ENCODE results near the gene DBNDD2. TPM values are rescaled to one million over a fixed set of nuclear protein-coding genes. Genes with fewer than 3 reads are reported as not detected.

Gene DBNDD2
- total and polyA plus RNA-seq, 9 donors = 7.3 to 27.3 (median 20.2) TPM

- Histone ChIP-seq H3K36me3 (ENCODE audit: control insufficient read depth, insufficient read depth, low read length) (peaks cover 32% of the 10 kb centered on the region), H3K27ac (ENCODE audit: low read length) (no peak overlapping the region), H3K27me3 (ENCODE audit: control insufficient read depth, insufficient read depth, low read length) (no peaks in the 10 kb centered on the region), H3K4me3 (ENCODE audit: low read length) (no peak overlapping the region), H3K9me3 (replicated peaks; ENCODE audit: control insufficient read depth, low read depth, low read length) (no peaks in the 10 kb centered on the region), H3K4me1 (ENCODE audit: control insufficient read depth, insufficient read depth, low read length) (peaks cover 10% of the 10 kb centered on the region)
- no peak for DNase-seq
- 100% methylated on average over 1 of the region's 1 CpG for WGBS (ENCODE audit: insufficient coverage)
Measured at GRCh38 chr20:45366192-45366591, 41.9 kb upstream of the DBNDD2 start.

DNA sequence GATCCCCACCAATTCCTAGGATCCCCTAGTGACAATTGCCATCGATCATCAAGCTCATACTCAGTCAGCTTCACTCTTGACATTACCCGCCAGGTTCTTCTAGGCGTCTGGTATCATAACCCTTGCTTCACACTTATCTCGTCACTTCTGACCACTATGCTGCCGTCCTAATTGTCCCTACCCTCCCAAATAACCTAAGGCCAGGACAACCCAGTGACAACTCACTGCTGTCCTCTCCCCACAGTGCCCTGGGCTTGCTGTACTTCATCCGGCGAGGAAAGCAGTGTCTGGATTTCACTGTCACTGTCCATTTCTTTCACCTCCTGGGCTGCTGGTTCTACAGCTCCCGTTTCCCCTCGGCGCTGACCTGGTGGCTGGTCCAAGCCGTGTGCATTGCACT lies 41.5 kb upstream of the DBNDD2 start:
- Histone ChIP-seq H3K27me3 (ENCODE audit: control insufficient read depth, insufficient read depth, low read length) (no peaks in the 10 kb centered on the region), H3K36me3 (ENCODE audit: control insufficient read depth, insufficient read depth, low read length) (peaks cover 32% of the 10 kb centered on the region), H3K27ac (ENCODE audit: low read length) (no peak overlapping the region), H3K4me3 (ENCODE audit: low read length) (no peak overlapping the region), H3K9me3 (replicated peaks; ENCODE audit: control insufficient read depth, low read depth, low read length) (no peaks in the 10 kb centered on the region), H3K4me1 (ENCODE audit: control insufficient read depth, insufficient read depth, low read length) (peaks cover 10% of the 10 kb centered on the region)
- WGBS (ENCODE audit: insufficient coverage) = 86% methylated on average over 11 of the region's 11 CpGs
- DNase-seq = no peak

GRCh38 chr20:45367126-45367525 lies 41.0 kb upstream of the DBNDD2 start:
- no peak for DNase-seq
- H3K27ac ChIP-seq (ENCODE audit: low read length) = no peak overlapping the region

DNA sequence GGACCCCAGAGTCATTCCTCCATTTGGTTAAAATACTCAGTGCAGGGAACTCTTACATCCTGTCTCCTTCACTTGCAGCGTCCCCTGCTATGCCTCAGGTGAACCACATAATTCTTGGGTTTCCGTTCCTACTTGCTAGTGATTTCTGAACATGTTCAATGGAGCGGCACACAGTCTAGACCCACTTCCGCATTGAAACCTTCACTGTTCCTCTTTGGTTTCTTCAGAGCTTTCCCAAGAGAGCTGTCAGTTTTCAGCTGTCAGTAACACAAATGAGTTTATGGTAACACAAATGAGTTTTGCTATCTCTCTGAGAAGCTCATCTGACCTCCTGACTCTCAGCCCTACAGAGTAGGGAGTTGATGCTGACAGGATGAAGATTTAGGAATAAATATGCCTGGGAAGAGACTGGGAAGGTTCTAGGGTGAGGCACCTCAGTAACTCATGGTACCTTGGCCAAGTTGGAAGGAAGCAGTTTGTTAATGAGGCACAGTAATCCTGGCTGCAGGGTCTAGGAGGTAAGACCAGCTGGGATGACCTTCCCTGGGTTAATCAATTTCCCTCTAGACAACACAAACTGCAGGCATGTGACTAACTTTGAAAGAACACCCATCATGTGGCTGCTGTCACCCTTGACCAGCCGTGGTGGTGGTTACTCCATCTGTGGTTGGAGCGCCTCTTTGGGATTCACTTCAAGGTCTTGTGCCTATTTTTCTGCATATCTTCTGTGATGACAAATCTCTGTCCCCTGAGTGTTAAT lies 39.7 kb upstream of the DBNDD2 start:
- WGBS (ENCODE audit: insufficient coverage) = 79% methylated on average over 6 of the region's 6 CpGs

More at GRCh38 chr20:45367126-45367525, 41.0 kb upstream of the DBNDD2 start:
- Histone ChIP-seq H3K27me3 (ENCODE audit: control insufficient read depth, insufficient read depth, low read length) (no peaks in the 10 kb centered on the region), H3K4me1 (ENCODE audit: control insufficient read depth, insufficient read depth, low read length) (peaks cover 10% of the 10 kb centered on the region), H3K9me3 (replicated peaks; ENCODE audit: control insufficient read depth, low read depth, low read length) (no peaks in the 10 kb centered on the region), H3K36me3 (ENCODE audit: control insufficient read depth, insufficient read depth, low read length) (peaks cover 32% of the 10 kb centered on the region), H3K4me3 (ENCODE audit: low read length) (no peak overlapping the region)

GRCh38 chr20:45370571-45371160 lies 37.4 kb upstream of the DBNDD2 start:
- H3K4me3 ChIP-seq (ENCODE audit: low read length) = no peak overlapping the region
- no peaks in the 10 kb centered on the region for H3K27me3 ChIP-seq (ENCODE audit: control insufficient read depth, insufficient read depth, low read length)
- H3K27ac ChIP-seq (ENCODE audit: low read length) = no peak overlapping the region
- DNase-seq = no peak
- H3K9me3 ChIP-seq (replicated peaks; ENCODE audit: control insufficient read depth, low read depth, low read length) = no peaks in the 10 kb centered on the region
- WGBS (ENCODE audit: insufficient coverage) = 94% methylated on average over 2 of the region's 3 CpGs
- H3K4me1 ChIP-seq (ENCODE audit: control insufficient read depth, insufficient read depth, low read length) = peaks cover 15% of the 10 kb centered on the region
- peaks cover 31% of the 10 kb centered on the region for H3K36me3 ChIP-seq (ENCODE audit: control insufficient read depth, insufficient read depth, low read length)

More for the DNA sequence above, 39.7 kb upstream of the DBNDD2 start:
- H3K4me3 ChIP-seq (ENCODE audit: low read length) = no peak overlapping the region
- H3K27ac ChIP-seq (ENCODE audit: low read length) = no peak overlapping the region
- peak; percentile 47 for DNase-seq
- no peaks in the 10 kb centered on the region for H3K27me3 ChIP-seq (ENCODE audit: control insufficient read depth, insufficient read depth, low read length)
- H3K4me1 ChIP-seq (ENCODE audit: control insufficient read depth, insufficient read depth, low read length) = peaks cover 17% of the 10 kb centered on the region
- no peaks in the 10 kb centered on the region for H3K9me3 ChIP-seq (replicated peaks; ENCODE audit: control insufficient read depth, low read depth, low read length)
- peaks cover 32% of the 10 kb centered on the region for H3K36me3 ChIP-seq (ENCODE audit: control insufficient read depth, insufficient read depth, low read length)

DNA sequence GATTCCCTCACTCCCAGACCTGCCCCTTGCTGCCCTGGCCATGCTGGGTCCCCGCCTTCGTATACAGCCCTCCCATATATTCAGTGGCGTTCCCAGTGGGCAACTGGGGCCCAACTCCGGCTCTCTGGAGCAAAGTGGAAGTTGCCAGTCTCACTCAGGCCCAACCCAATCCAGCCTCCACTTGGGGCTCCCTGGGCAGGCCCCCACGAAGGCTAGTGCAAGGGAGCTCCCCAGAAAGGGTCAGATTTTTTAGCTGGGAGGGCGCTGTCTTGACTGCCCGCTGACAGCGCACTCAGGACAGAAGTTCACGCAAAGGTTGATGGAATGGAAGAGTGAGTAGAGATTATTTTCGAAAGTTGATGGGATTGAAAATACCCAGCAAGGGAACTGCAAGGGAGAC lies 35.8 kb upstream of the DBNDD2 start:
- H3K4me3 ChIP-seq (ENCODE audit: low read length) = no peak overlapping the region
- peaks cover 15% of the 10 kb centered on the region for H3K4me1 ChIP-seq (ENCODE audit: control insufficient read depth, insufficient read depth, low read length)
- H3K36me3 ChIP-seq (ENCODE audit: control insufficient read depth, insufficient read depth, low read length) = peaks cover 16% of the 10 kb centered on the region
- WGBS (ENCODE audit: insufficient coverage) = 73% methylated on average over 9 of the region's 10 CpGs
- no peak overlapping the region for H3K27ac ChIP-seq (ENCODE audit: low read length)
- no peak for DNase-seq
- H3K9me3 ChIP-seq (replicated peaks; ENCODE audit: control insufficient read depth, low read depth, low read length) = no peaks in the 10 kb centered on the region
- no peaks in the 10 kb centered on the region for H3K27me3 ChIP-seq (ENCODE audit: control insufficient read depth, insufficient read depth, low read length)

DNA sequence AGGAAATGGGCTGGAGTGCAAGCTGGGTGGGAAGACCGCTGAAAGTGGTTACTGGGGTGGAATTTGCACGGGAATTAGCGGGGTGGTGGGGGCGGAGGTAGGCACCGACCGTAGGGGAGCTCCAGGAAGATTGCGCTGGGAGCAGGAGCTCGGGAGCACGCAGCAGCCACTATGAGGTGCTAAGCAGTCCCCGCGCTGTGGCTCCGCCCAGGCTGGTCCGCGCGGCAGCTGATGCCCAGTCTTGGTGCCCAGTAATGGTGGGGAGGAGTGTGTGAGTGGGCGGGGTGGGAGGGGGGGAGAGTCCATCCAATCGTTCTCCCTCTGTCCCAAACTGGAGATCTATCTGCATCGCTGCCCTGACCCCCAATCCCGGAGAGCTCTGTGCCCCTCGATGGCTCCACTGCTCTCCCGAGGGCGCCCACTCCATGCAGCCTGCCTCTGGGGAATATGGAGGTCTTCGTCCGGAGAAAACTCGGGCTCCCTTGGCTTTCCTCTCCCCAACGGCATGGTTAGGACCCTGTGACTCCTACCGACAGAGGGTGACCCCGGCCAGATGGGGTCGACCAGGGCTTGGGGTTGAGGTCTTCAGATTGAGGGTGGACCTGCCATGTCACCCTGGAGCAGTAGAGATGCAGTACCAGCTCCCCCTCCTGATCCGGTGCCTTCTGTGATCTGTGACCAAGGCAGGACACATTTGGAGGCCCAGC lies 35.3 kb upstream of the DBNDD2 start:
- no peak overlapping the region for H3K27ac ChIP-seq (ENCODE audit: low read length)
- H3K36me3 ChIP-seq (ENCODE audit: control insufficient read depth, insufficient read depth, low read length) = peaks cover 10% of the 10 kb centered on the region
- H3K27me3 ChIP-seq (ENCODE audit: control insufficient read depth, insufficient read depth, low read length) = no peaks in the 10 kb centered on the region
- DNase-seq = no peak
- peak overlapping the region; percentile 35 for H3K4me3 ChIP-seq (ENCODE audit: low read length)
- WGBS (ENCODE audit: insufficient coverage) = 18% methylated on average over 17 of the region's 30 CpGs
- no peaks in the 10 kb centered on the region for H3K9me3 ChIP-seq (replicated peaks; ENCODE audit: control insufficient read depth, low read depth, low read length)
- H3K4me1 ChIP-seq (ENCODE audit: control insufficient read depth, insufficient read depth, low read length) = peaks cover 15% of the 10 kb centered on the region

- H3K27me3 ChIP-seq (ENCODE audit: control insufficient read depth, insufficient read depth, low read length) = no peaks in the 10 kb centered on the region
- no peak overlapping the region for H3K27ac ChIP-seq (ENCODE audit: low read length)
- DNase-seq = peak; percentile 77
- peak overlapping the region; percentile 35 for H3K4me3 ChIP-seq (ENCODE audit: low read length)
- 9% methylated on average over 12 of the region's 38 CpGs for WGBS (ENCODE audit: insufficient coverage)
- H3K9me3 ChIP-seq (replicated peaks; ENCODE audit: control insufficient read depth, low read depth, low read length) = no peaks in the 10 kb centered on the region
- H3K36me3 ChIP-seq (ENCODE audit: control insufficient read depth, insufficient read depth, low read length) = peaks cover 3% of the 10 kb centered on the region
- peaks cover 15% of the 10 kb centered on the region for H3K4me1 ChIP-seq (ENCODE audit: control insufficient read depth, insufficient read depth, low read length)
Measured at GRCh38 chr20:45373353-45374100, 34.6 kb upstream of the DBNDD2 start.

DNA sequence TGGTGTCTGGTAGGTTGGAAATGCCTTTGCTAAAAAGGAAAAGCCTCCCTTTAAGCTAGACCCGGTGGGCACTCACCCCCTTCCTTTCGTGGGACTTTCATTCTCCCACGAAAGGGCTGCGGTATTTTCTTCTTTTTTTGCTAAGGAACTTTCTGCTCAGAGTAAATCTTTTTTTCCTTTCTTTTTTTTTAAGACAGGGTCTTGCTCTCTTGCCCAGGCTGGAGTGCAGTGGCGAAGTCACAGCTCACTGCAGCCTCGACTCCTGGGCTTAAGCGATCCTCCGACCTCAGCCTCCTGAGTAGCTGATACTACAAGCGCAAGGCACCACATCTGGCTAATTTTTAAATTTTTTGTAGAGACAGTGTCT lies 34.0 kb upstream of the DBNDD2 start:
- H3K4me3 ChIP-seq (ENCODE audit: low read length) = peak overlapping the region; percentile 35
- H3K27me3 ChIP-seq (ENCODE audit: control insufficient read depth, insufficient read depth, low read length) = no peaks in the 10 kb centered on the region
- H3K9me3 ChIP-seq (replicated peaks; ENCODE audit: control insufficient read depth, low read depth, low read length) = no peaks in the 10 kb centered on the region
- no peak for DNase-seq
- peaks cover 15% of the 10 kb centered on the region for H3K4me1 ChIP-seq (ENCODE audit: control insufficient read depth, insufficient read depth, low read length)
- 63% methylated on average over 7 of the region's 9 CpGs for WGBS (ENCODE audit: insufficient coverage)
- H3K27ac ChIP-seq (ENCODE audit: low read length) = no peak overlapping the region
- H3K36me3 ChIP-seq (ENCODE audit: control insufficient read depth, insufficient read depth, low read length) = no peaks in the 10 kb centered on the region

DNA sequence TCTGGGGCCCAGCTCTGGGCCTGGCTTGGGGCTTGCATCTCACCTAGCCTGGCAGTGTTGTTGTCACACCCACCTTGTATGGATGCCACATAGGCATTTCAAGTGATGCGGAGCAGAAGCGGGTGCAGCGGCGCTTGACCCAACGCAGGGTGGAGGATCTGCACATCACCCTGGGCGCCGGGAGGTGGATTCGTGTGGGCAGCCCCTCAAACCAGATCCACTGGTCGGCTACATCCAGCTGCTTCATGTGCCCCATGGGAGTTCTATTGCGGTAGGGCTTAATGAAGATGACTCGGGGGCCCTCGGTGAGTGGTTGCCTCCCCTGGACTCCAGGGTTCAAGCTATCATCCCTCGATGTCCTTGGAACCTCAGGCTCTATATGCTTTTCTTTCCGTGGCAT lies 33.1 kb upstream of the DBNDD2 start:
- no peak for DNase-seq
- Histone ChIP-seq H3K36me3 (ENCODE audit: control insufficient read depth, insufficient read depth, low read length) (no peaks in the 10 kb centered on the region), H3K27me3 (ENCODE audit: control insufficient read depth, insufficient read depth, low read length) (no peaks in the 10 kb centered on the region), H3K4me3 (ENCODE audit: low read length) (no peak overlapping the region), H3K4me1 (ENCODE audit: control insufficient read depth, insufficient read depth, low read length) (peaks cover 15% of the 10 kb centered on the region), H3K27ac (ENCODE audit: low read length) (no peak overlapping the region), H3K9me3 (replicated peaks; ENCODE audit: control insufficient read depth, low read depth, low read length) (no peaks in the 10 kb centered on the region)
- WGBS (ENCODE audit: insufficient coverage) = 91% methylated on average over 14 of the region's 14 CpGs

Data from muscle of leg (tissue), 11 donors.